Muscle of leg (tissue), 11 donors: ENCODE data around the gene RPS29. TPM values are rescaled to one million over a fixed set of nuclear protein-coding genes. Genes with fewer than 3 reads are reported as not detected.

ENCODE experiments used
- DNase-seq: peaks from one replicate; pipeline ENCODE4 v3.0.0; 2013
- H3K27ac ChIP-seq: one replicate; pipeline ENCODE4 v1.5.1; 2013; ENCODE audit warnings: mild to moderate bottlenecking, low read length, control low read depth
- H3K27me3 ChIP-seq: one replicate; pipeline ENCODE4 v1.6.1; 2013; ENCODE audit warnings: low read length; ENCODE audit not compliant: control insufficient read depth, insufficient read depth
- H3K36me3 ChIP-seq: one replicate; pipeline ENCODE4 v1.6.1; 2013; ENCODE audit warnings: low read length; ENCODE audit not compliant: control insufficient read depth, insufficient read depth
- H3K4me1 ChIP-seq: one replicate; pipeline ENCODE4 v1.6.1; 2013; ENCODE audit warnings: low read length; ENCODE audit not compliant: control insufficient read depth, insufficient read depth
- H3K4me3 ChIP-seq: one replicate; pipeline ENCODE4 v1.5.1; 2013; ENCODE audit warnings: low read length, control low read depth
- H3K9me3 ChIP-seq: replicated peaks from 2 replicates; pipeline ENCODE4 v1.6.1; 2013; ENCODE audit warnings: low read depth, low read length; ENCODE audit not compliant: control insufficient read depth
- WGBS: methylation state at CpG from one replicate; pipeline ENCODE4 v1.1.5; 2013; ENCODE audit warnings: missing lambda C conversion rate; ENCODE audit not compliant: insufficient coverage; 5-methylcytosine and 5-hydroxymethylcytosine counted together
- polyA plus RNA-seq, 8 donors: library from polyadenylated mRNA; unstranded; fragments of 120-200 nt; gene quantifications; one replicate each; pipeline versions ENCODE4 v1.2.1 to v1.2.3, GENCODE V29; 2013; ENCODE audit warnings: inconsistent platforms in 1 of 8, low replicate concordance in 1 of 8; ENCODE audit not compliant: insufficient read length in 8 of 8, insufficient read depth in 1 of 8
- total RNA-seq: library from RNA; stranded (reverse); fragments of 120-200 nt; gene quantifications from one replicate; pipeline ENCODE4 v1.2.4, GENCODE V29; 2013

RPS29 gene
- total and polyA plus RNA-seq, 9 donors = 1,855 to 5,655 (median 2,207) TPM

DNA sequence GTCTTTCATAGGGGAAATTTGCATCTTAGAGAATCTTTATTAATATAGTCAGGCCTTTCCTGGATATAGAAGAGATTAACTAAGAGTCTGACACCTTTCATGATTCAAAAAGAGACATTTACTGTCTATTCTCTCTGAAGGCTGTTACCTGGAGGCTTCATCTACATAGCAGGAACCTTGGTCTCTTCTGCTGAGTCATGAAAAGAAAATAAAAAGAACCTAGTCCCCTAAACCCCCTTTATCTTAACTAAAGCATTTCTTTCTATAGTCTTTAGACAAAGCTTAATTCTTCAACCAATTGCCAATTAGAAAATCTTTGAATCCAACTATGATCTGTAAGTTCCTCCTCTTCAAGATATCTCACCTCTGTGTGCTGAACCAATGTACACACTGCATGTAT lies 33.1 kb downstream of the RPS29 start:
- Histone ChIP-seq H3K27ac (no peak overlapping the region), H3K27me3 (no peaks in the 10 kb centered on the region), H3K9me3 (no peaks in the 10 kb centered on the region), H3K4me1 (no peaks in the 10 kb centered on the region), H3K4me3 (no peak overlapping the region), H3K36me3 (no peaks in the 10 kb centered on the region)
- DNase-seq = no peak

DNA sequence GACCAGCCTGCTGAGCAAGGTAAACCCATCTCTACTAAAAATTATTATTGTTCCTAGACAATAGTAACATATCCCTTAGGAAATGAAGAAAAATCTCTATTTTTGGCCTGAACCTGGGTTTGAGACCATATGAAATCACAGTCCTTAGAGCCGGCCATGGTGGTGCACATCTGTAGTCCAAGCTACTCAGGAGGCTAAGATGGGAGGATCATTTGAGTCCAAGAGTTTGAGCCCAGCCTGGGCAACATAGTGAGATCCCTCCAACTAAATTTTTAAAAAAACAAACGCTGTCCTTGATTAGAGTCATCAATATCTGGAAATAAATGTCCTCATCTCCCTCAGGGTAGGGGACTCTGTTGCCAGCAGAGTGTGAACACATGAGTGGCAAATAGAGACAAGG lies 34.6 kb downstream of the RPS29 start:
- Histone ChIP-seq H3K4me1 (no peaks in the 10 kb centered on the region), H3K36me3 (no peaks in the 10 kb centered on the region), H3K9me3 (no peaks in the 10 kb centered on the region), H3K27me3 (no peaks in the 10 kb centered on the region), H3K4me3 (no peak overlapping the region), H3K27ac (no peak overlapping the region)
- no peak for DNase-seq
- no CpG with 5 or more reads among the region's 2 CpGs for WGBS

DNA sequence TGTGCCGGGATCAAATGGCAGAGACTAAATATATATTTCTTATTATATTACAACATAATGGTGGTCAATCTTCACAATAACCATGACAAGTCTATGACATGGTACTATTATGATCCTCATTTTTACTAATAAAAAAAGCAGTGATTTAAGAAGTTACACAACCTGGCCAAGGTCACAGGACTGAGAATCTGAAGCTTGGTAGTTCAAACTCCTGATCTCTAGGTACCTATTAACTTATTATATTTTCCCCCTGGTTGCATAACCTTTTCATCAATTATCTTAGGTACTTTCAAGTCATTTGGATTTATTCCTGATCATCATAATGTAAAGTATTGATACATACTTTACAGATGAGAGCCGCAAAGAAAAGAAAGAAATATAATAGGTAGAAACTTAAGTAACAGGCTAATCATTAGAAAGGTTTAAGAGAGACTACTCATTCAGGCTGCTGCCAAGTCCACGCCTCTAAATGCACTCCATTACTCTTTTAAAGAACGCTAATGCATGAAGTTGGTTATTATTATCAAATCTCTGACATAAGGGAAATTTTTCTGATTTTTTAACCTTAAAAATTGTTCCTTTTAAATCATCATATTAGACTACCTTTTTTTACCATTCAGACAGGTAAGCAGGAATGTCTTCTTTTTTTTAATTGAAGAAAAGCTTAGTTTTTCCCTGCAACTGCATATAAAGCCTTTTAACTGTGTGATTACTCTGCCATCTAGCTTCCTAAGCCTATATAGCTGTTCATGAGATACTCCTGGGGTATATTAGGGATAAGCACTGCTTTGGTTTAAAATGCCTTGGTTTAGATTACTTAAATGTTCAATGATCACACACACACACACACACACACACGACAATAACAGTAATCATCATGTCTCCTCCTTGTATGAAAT lies 35.6 kb downstream of the RPS29 start:
- WGBS = no CpG with 5 or more reads among the region's 5 CpGs
- Histone ChIP-seq H3K4me3 (no peak overlapping the region), H3K36me3 (no peaks in the 10 kb centered on the region), H3K9me3 (no peaks in the 10 kb centered on the region), H3K4me1 (no peaks in the 10 kb centered on the region), H3K27me3 (no peaks in the 10 kb centered on the region), H3K27ac (no peak overlapping the region)
- no peak for DNase-seq

DNA sequence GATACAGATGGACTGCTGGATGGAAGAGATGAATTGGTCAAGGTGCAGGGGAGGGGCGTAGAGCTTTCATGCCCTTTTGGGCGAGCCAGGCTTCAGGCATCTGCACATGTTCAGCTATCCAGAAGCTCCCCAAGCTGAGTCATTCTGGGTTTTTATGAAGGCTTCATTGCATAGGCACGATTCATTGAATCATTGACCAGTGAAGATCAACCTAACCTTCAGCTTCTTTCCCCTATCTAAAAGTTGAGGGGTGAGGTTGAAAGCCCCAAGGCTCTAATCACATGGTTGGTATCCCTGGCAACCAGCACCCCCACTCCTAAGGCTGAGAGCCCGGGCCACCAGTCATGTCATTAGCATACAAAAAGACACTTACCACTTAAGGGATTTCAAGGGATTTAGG lies 36.3 kb downstream of the RPS29 start:
- Histone ChIP-seq H3K36me3 (no peaks in the 10 kb centered on the region), H3K27me3 (no peaks in the 10 kb centered on the region), H3K4me3 (no peak overlapping the region), H3K9me3 (no peaks in the 10 kb centered on the region), H3K27ac (no peak overlapping the region), H3K4me1 (no peaks in the 10 kb centered on the region)
- DNase-seq = no peak
- no CpG with 5 or more reads among the region's 4 CpGs for WGBS

DNA sequence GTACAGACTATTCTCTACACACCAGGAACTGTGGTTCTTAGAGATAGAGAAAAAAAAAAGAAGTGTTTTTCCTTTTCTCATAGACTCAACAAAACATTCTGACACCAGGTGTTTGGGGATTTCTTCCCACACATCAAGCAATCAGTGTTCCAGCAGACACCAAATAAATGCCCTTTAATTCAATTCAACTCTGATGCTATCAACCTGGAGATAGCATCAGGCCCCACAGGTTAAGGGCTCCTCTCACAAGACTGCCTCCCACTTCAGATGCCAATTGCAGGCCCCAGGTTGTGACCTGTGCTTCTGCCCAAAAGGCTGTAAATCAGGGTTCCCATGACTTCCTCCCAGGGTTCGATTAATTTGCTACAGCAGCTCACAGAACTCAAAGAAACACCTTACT lies 36.7 kb downstream of the RPS29 start:
- Histone ChIP-seq H3K27ac (no peak overlapping the region), H3K27me3 (no peaks in the 10 kb centered on the region), H3K36me3 (no peaks in the 10 kb centered on the region), H3K9me3 (no peaks in the 10 kb centered on the region), H3K4me1 (no peaks in the 10 kb centered on the region), H3K4me3 (no peak overlapping the region)
- no peak for DNase-seq
- no CpG with 5 or more reads among the region's 1 CpG for WGBS

DNA sequence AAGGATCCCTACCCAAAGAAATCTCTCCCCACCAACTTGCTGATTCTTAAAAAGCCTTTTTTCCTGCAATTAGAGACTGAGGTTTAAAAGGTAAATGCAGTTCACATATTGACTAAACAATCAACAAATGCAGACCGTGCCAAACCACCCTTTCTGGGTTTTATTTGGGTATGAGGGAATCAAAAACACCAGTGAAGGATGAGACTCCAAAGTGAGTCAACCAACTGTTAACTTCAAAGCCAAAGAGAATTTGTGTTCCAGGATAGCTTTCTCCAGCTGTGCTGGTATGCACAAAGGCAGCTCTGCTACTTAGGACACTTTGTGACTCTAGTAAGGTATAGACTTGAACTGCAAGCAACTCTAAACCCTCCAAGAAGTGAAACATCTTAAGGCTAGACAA lies 39.4 kb downstream of the RPS29 start:
- Histone ChIP-seq H3K27ac (no peak overlapping the region), H3K4me1 (no peaks in the 10 kb centered on the region), H3K27me3 (no peaks in the 10 kb centered on the region), H3K9me3 (no peaks in the 10 kb centered on the region), H3K36me3 (no peaks in the 10 kb centered on the region), H3K4me3 (no peak overlapping the region)
- no peak for DNase-seq
- WGBS = no CpG with 5 or more reads among the region's 1 CpG

DNA sequence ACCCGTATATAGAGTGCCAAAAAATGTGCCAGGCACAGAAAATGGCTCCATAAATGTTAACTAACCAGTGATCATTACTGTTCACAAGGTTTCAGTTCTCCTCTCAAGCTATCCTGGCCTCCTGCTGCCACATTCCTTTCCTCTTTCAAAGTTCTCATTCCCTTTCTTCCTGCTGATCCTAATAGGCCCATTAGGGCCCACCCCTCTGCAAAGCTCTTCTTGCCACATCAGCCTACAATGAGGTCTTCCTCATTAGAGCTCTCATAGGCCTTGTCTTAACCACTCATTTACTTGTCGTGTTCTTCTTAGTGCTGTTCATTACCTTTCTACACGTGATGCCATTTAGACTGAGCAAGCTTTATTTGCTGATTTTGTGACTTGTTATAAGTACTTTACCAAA lies 40.5 kb downstream of the RPS29 start:
- Histone ChIP-seq H3K36me3 (no peaks in the 10 kb centered on the region), H3K4me1 (no peaks in the 10 kb centered on the region), H3K27me3 (no peaks in the 10 kb centered on the region), H3K4me3 (no peak overlapping the region), H3K27ac (no peak overlapping the region), H3K9me3 (peaks cover 6% of the 10 kb centered on the region)
- 64% methylated on average over 1 of the region's 3 CpGs for WGBS
- no peak for DNase-seq

DNA sequence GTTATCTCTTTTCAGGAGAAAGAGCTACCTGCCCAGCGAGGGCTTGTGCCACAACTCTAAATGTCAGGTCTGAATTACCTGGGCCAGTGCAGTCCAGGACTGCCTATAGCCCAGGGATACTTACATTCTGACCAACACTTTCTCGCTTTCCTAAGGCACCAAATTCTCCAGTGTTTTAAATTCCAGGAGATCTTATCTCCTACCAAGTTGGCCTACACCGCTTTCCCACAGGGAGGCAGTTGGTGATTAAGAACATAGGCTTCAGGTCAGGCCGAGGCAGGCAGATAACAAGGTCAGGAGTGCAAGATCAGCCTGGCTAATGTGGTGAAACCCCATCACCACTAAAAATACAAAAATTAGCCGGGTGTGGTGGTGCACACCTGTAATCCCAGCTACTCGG lies 41.1 kb downstream of the RPS29 start:
- Histone ChIP-seq H3K36me3 (no peaks in the 10 kb centered on the region), H3K27ac (no peak overlapping the region), H3K4me3 (no peak overlapping the region), H3K9me3 (peaks cover 6% of the 10 kb centered on the region), H3K27me3 (no peaks in the 10 kb centered on the region), H3K4me1 (no peaks in the 10 kb centered on the region)
- WGBS = 50% methylated on average over 1 of the region's 6 CpGs
- DNase-seq = no peak

DNA sequence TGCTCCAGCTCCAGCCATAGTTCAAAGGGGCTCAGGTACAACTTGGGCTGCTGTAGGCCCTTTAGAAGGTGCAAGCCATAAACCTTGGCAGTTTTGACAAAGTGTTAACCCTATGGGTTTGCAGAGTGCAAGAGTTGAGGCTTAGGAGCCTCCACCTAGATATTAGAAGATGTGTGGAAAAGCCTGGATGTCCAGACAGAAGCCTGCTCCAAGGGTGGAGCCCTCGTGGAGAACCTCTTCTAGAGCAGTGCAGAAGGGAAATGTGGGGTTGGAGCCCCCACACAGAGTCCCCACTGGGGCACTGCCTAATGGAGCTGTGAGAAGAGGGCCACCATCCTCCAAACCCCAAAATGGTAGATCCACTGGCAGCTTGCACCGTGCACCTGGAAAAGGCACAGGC lies 45.1 kb downstream of the RPS29 start:
- Histone ChIP-seq H3K27ac (no peak overlapping the region), H3K4me3 (no peak overlapping the region), H3K4me1 (no peaks in the 10 kb centered on the region), H3K27me3 (no peaks in the 10 kb centered on the region), H3K9me3 (peaks cover 6% of the 10 kb centered on the region), H3K36me3 (no peaks in the 10 kb centered on the region)
- DNase-seq = no peak
- 93% methylated on average over 2 of the region's 2 CpGs for WGBS

DNA sequence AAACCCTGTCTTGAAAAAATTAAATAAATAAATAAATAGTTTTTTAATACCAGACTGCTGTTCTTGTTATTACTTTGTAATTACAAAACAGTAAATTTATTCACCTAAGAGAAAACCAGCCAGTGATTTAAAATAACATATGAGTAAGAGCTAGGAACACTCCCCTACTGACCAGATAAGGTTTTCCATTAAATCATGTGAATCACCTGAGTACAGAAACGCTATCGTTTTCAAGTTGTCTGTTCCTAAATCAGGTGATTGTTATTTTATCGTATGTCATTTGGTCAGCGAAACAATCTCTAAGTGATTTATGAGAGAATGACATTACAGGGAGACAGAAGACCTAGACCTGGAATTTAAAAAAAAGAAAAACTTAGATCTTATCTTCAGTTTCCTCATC lies 47.3 kb downstream of the RPS29 start:
- no peak overlapping the region for H3K4me3 ChIP-seq
- peaks cover 6% of the 10 kb centered on the region for H3K9me3 ChIP-seq
- H3K4me1 ChIP-seq = no peaks in the 10 kb centered on the region
- H3K36me3 ChIP-seq = no peaks in the 10 kb centered on the region
- no peak for DNase-seq
- no CpG with 5 or more reads among the region's 4 CpGs for WGBS
- H3K27ac ChIP-seq = no peak overlapping the region
- H3K27me3 ChIP-seq = no peaks in the 10 kb centered on the region
